SK-N-DZ (cell line): ENCODE measurements around the gene CPNE6.

Experiments
- DNase-seq: peaks from one replicate; pipeline ENCODE4 v3.0.0-alpha.2; 2015; ENCODE audit warnings: low spot score

The CPNE6 gene

GRCh38 chr14:24068711-24069410, 2.5 kb upstream of the CPNE6 start:
- DNase-seq, result no peak

- no peak for DNase-seq
Measured at GRCh38 chr14:24069411-24069735, 2.0 kb upstream of the CPNE6 start.

- no peak for DNase-seq
Measured at GRCh38 chr14:24070285-24071143, 848 bp upstream of the CPNE6 start.

- no peak for DNase-seq
Measured at GRCh38 chr14:24071836-24072430, 571 bp downstream of the CPNE6 start.

- DNase-seq, result no peak
Measured at GRCh38 chr14:24072436-24072835, 1.1 kb downstream of the CPNE6 start.

- DNase-seq, result no peak
Measured at GRCh38 chr14:24072881-24073877, 1.8 kb downstream of the CPNE6 start.

GRCh38 chr14:24074625-24075484, 3.5 kb downstream of the CPNE6 start:
- DNase-seq, result no peak

- no peak for DNase-seq
Measured at GRCh38 chr14:24075485-24076301, 4.3 kb downstream of the CPNE6 start.

GRCh38 chr14:24076302-24076601, 4.9 kb downstream of the CPNE6 start:
- DNase-seq, result no peak

GRCh38 chr14:24077086-24077485, 5.7 kb downstream of the CPNE6 start:
- DNase-seq, result no peak

GRCh38 chr14:24078146-24078545, 6.8 kb downstream of the CPNE6 start:
- DNase-seq, result no peak

- peak; percentile 97 for DNase-seq
Measured at GRCh38 chr14:24079491-24080141, 8.3 kb downstream of the CPNE6 start.

- DNase-seq, result no peak
Measured at GRCh38 chr14:24080142-24080530, 8.8 kb downstream of the CPNE6 start.

- DNase-seq, result peak; percentile 64
Measured at GRCh38 chr14:24080888-24081738, 9.8 kb downstream of the CPNE6 start.

GRCh38 chr14:24081739-24082211, 10.4 kb downstream of the CPNE6 start:
- no peak for DNase-seq

- DNase-seq, result no peak
Measured at GRCh38 chr14:24082411-24083080, 11.2 kb downstream of the CPNE6 start.

GRCh38 chr14:24083462-24083861, 12.1 kb downstream of the CPNE6 start:
- DNase-seq, result no peak

GRCh38 chr14:24084440-24084839, 13.1 kb downstream of the CPNE6 start:
- DNase-seq, result no peak
